Posterior cingulate gyrus (tissue), 11 donors: ENCODE data around the gene CADM1.

Experiments used
- DNase-seq, 10 donors: peaks; one replicate each; pipeline versions ENCODE4 v3.0.0 to v3.0.0-alpha.2; 2020 to 2021; ENCODE audit warnings: mixed read lengths in 3 of 10
- intact Hi-C: fragments of 100-400 bp; cut with DNase I; formaldehyde crosslinking; loops from one replicate; pipeline ENCODE4 v1.15.1; 2023

The CADM1 gene

DNA sequence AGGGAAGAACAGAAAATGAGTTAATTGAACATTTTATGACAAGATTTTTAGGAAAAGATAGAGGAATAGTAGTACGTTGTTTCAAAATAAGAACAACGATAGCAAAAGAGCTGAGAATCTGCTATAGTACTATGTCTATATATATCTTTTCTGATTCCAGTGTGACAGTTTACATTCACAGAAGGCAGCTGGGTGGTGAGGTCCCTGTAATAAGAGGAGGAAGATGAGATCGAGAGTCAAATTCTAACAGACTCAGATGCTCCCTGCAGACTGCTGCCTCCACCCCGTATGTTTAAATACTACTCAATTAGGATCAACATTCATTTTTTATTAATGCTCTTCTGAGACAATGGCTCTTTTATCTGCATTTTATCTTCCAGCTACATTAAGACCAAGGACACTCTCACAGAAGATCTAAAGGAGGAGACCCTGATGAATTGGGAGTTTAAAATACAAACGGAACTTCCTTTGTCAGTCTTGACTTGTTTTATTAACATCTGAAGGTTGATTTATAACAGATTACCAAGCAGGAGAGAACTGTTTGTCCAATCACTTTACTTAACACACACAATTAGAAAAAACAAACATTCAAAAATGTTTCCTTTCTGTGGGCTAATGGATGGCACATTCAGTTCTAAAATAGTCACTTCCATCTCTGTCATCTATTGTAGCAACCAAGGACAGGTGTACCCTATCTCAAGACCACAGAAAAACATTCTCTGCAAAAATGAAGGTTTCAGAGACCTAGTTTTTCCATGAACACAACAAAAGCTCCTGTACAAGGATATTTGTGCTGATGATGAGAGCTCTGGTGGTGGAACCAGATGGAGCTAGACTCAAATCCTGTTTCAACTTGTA is 240.2 kb downstream of the CADM1 start:
- no peak for DNase-seq
- intact Hi-C loops: no loop called here

DNA sequence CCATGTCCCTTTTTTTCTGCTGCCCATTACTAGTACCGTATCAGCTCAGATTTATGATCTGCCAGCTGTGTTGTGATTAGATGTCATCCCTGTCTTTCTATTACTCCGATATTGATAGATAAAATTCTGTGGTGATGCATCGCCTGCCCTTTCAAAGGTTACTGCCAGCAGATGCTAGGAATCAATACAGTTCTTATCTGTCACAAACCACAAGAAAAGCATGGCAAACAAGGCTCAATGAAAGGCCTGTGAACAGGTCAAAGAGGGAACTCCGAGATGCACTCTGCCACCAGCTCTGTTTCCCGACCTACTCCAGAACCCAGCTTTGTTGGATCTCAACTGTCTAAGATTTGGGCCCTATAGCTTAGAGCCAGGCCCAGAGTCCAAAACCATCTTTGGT is 246.0 kb downstream of the CADM1 start:
- intact Hi-C loops: no loop called here

DNA sequence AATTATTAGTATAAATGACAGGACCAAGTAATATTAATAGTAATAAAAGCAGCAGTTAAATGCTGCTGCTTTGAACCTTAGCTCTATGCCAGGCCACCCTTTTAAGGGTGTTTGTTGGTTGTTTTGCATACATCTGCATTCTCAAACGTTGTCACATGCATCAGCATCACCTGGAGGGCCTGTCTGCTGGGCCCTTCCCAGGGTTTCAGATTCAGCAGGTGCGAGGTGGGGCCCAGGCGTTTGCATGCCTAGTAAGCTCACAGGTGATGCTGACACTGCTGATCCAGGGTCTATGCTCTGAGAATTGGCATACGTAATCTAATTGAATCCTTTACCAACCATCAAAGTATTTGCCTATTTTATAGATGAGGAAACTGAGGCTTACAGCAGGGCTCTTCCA is 246.5 kb downstream of the CADM1 start:
- intact Hi-C loops: no loop called here
- no peak for DNase-seq

More for the DNA sequence above, 246.0 kb downstream of the CADM1 start:
- no peak for DNase-seq

DNA sequence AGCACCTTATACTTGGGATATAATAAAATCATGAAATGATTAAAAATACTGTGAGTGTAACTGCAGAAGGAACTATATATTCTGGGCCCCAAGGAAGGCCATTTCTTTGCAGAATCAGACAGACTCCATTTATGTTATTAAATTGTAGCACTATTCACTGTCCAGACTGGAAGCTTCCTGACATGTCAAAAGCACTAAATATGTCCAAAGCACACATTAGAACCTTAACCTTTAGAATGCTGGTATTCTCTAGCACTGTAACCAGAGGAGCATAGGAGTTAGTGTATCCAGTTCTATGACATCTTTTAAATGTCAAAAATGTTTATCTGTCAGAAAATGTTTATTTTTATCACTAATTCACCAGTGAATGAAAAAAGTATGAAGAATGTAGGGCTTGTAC is 246.9 kb downstream of the CADM1 start:
- intact Hi-C loops: no loop called here
- DNase-seq: no peak

DNA sequence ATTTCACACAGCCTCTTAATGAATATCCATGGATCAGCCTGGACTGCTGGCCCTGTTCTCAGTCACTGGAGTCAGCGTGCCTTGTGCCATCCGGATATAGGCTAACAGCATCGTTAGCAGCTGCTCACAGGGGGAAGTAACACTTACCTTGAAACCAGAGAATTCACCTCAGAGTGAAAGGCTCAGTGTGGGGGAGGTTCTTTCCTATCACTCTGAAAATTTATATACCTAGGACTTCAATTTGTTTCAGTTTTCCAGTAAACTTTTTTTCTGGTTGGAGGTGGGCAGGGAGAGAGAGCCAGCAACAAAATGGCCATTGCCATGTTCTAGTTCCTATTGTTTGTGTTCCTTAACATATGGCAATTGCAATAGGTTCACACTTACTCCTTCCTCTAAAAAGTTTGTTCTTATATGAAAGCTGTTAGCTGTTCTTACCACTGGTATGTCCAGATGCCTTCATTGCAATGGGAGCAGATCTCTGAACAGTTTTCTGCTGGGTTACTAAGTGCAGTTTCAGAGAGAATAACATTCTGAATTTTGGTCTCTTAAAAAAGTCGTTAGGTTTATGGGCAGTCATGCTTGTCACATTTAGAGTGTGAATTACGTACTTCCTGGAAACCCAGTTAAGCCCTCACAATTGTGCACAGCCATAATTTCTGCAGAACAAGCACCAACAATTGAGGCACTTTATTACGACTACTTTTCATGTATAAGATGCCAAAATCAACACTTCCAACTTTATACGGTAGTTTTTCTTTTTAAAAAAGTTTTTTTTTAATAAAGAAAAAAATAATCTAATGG is 247.6 kb downstream of the CADM1 start:
- DNase-seq: no peak
- intact Hi-C loops: no loop called here

DNA sequence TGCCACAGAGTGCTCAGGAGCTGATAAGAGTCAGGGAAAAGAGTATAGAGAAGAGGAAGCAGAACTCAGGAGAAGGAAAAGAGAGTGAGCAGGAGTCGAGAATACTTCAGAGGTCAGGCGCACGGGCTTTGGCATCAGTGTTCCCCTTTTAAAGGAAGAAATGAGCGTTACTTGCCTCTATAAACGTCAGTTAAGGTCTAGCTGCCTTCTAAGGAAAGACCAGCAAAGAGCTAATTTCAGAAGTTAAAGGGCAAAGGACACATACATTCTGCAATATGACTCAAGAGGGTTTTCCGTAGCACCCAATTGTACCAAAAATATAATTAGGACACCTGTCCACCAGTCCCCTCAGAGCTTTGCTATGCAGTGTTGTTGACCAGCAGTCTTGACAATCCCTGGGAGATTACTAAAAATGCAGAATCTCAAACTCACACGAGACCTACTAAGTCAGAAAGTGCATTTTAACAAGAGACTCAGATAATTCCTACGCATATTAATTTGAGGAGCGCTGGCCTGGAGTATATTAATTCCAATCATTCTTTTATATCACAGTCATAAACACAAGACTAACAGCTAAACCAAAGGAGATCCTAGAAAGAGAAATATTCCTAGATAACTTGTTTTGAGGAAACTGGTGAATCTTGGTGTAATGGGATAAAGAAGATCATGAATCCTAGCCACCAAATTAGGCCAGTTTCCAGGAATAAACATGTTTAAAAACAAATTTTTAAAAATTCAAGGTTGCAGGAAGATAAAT is 249.0 kb downstream of the CADM1 start:
- DNase-seq: no peak
- intact Hi-C loops: no loop called here

DNA sequence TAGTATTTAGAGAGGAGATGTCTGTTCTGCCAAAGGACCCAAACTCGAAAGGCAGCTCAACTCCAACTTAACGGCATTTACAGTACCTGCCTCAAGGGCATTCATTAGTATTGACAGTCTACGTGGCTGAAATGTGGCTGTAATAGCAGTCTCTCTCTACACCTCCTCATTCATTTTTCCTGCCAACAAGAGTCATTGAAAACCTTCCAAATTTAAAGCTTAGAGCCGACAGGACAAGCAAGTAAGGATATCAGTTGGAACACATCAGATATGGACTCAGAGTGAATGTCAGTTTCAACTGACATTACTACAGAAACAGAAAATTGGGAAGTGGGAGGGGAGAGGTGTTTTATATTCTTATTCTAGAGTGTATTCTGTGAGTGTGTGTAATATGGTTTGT is 253.1 kb downstream of the CADM1 start:
- no peak for DNase-seq
- intact Hi-C loops: no loop called here

DNA sequence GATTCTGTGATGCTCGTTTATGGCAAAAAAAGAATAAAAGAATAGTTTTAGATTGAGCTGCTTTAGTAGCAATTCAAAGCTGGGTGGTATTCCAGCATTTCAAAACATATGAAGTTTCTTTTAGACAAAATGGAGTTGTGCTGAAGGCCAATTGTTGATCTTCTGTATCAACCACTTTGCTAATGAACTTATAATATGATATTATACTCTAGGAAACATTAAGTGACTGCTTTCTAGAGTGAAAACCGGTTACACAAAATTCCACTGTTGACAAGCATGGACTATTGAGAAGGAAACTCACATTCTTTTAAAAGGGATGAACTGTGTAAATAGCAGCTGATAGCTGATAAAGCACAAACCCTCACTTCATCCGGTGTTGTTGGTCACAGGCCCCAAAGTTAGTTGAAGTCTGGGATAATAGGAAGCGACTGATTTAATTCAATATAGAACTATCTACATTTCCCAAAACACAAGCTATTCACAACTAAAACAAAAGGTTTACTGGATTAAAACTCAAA is 255.1 kb downstream of the CADM1 start:
- DNase-seq: no peak
- intact Hi-C loops: no loop called here

DNA sequence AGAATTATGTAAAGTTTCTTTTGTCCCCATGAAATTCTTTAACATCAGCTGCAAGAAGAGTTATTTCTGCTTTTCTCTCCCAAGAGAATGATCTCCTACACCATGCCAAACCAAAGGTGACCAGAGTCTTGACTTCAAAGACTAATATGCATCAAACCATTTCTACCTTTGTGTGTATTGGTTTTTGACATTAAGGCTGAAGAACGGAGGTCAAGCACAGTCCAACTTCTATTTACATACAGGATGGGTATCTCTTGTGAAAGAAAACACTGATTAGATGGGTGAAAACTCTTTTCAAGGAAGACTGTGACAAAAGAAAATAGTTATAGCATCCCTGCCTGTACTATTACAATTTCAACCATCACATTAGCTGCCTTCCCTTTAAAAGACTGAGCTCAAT is 256.3 kb downstream of the CADM1 start:
- no peak for DNase-seq
- intact Hi-C loops: no loop called here

DNA sequence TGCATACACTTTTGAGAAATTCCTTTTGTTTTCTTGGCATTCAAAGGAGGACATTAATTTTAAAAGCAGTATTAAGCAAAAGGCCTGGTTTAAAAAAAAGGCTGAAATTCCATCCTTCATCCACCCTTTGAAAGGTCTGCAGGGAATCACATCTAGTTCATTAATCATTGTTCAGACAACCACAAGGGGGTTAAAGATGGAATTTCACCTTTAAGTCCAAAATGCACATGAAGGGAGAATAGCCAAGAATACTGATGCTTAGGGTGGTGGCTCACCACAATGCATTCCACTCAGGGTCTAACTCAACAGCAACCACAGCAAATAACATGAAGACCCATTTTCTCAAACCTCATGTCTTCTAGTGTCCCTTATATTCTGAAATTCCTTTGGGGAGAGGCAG is 256.9 kb downstream of the CADM1 start:
- intact Hi-C loops: no loop called here
- DNase-seq: no peak

DNA sequence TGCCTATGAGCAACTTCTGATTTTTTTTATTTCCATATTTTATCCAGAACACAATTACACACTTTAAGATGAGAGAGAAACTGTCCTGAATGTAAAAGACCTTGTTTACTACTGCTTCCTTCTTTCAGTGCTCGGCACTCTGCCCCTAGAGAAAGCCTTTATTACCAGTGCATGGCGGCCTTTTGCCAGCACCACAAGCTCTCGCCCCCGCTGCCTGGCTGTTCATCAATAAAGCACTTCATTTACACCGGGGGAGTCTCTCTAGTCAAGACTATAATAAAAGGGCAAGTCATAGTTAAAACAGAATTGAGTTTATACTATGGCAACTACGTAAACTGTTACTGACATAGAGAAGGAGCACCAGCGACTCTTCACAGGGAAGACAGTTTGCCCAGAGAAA is 259.5 kb downstream of the CADM1 start:
- DNase-seq: peak in 7 of 10 donors; percentile 17 to 84 (median 35)
- intact Hi-C loops: no loop called here

DNA sequence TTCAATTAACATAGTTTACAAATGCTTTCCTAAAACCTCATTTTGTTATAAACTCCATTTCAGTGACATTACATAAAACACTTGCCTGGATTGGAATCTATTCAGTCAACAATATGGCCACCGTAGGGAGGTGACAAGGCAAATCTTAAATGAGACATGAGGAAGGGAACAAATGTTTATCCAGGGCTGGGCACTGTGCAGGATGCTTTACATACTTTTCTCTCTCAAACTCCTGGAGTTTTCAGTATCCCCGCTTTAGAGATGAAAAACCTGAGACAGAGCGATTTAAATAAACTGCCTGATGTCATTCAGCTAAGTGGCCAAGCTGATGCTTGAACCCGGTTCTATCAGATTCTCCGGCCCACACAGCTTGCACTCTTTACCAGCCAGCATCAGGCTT is 259.9 kb downstream of the CADM1 start:
- DNase-seq: no peak
- intact Hi-C loops: no loop called here

DNA sequence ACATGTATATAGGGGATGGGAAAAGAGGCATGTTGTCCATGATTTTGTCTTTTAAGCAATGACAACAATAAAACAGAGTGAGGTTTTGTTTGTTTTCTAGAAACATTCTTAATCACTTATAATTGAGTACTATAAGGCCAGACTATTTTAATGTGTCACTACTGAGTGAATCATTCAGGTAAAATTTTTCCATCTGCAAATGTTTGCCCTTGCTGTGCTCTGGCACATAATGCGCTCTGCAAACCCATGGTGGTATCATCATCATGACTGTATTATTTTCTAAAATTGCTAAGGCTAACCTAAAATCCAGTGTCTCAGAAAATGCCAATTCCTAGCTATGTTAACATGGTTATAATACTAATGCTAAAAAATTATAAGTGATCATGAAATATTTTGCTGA is 261.2 kb downstream of the CADM1 start:
- no peak for DNase-seq
- intact Hi-C loops: no loop called here

DNA sequence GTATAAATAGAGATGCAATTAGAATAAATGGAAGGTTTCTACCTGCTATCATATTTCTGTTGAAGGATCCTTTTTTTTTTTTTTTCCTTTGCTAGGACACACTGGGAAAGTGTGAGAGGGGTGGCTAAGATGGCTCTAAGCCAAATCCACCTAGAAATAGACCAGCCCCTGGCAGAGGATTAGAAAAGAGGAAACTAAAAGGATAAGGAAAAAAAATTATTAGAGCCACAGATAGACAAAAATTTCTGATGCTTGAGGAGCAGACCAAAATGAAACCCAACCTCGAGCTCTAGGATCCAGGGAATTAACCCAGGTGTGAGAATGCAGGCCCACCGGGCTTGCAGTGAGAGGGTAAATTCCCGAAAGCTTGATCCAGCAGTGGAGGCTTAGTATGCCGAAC is 262.3 kb downstream of the CADM1 start:
- intact Hi-C loops: no loop called here
- DNase-seq: no peak

DNA sequence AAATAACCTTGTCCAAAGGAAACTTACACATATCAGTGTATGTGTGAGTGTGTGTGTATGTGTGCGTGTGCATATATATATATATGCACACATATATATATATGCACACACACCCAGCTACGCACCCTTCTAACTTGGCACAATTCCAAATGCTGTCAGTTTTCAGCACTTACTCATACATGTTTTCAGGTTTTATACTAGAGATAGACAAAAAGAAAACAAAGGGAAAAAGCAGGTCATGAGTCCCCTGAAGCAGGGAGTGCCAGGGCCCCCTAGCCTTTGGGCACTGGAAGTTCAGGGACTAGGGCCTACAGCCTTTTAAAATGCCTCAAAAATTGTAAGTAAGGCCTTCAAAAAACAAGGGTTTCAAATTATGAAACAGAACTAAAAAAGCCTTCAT is 265.4 kb downstream of the CADM1 start:
- DNase-seq: no peak
- intact Hi-C loops: no loop called here

DNA sequence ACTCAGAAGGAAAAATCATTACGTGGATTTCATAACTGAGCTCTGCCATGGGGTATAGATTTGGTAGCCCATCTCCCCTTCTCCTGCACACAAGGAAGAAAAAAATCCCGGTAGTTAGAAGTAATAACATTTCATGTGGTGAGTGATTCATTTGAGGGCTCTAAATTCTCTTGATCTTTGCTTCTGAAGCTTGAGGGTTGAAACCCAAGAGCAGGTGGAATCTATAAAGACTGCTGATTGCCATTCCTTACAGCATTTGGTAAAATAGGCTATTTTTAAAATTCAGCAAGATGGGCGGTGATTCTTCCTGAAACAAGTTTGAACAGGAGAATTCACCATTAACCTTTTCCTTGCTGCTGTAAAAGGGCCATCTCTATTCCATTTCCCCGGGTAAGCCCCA is 266.1 kb downstream of the CADM1 start:
- intact Hi-C loops: no loop called here

DNA sequence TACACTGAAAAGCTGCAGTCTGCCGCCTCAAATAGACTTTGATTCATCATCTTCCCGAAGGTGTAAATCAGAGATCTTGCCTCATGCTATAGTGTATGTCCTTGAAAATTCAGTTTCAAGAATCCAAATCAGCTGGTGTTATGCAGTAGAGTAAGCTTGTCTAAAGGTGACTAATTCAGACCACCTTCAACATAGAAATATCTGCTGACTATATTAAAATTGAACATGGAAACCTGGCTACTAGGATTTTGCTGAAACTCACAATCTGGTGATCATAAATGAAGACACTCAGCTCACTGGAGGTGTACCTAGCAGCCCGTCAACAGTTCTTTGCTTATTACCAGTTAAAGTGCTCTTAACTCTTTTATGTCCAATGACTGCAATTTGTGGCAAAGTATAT is 266.6 kb downstream of the CADM1 start:
- DNase-seq: no peak
- intact Hi-C loops: no loop called here

More for the DNA sequence above, 266.1 kb downstream of the CADM1 start:
- DNase-seq: no peak

DNA sequence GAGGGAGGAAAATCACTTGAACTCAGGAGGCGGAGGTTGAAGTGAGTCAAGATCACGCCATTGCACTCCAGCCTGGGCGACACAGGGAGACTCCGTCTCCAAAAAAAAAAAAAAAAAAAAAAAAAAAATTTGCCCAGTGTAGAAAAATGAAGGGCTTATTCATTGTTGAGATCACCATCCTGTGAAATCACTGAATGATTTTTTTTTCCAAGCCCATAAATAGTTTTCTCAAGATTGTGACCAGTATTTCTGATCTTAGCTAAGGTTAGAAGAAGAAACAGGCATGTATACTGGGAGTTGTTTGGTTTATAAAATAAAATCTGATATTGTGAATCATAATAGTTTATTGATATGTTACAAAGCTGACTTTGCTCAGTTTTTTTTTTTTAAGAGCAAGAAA is 269.4 kb downstream of the CADM1 start:
- intact Hi-C loops: no loop called here
- peak in 1 of 10 donors; percentile 44 for DNase-seq

DNA sequence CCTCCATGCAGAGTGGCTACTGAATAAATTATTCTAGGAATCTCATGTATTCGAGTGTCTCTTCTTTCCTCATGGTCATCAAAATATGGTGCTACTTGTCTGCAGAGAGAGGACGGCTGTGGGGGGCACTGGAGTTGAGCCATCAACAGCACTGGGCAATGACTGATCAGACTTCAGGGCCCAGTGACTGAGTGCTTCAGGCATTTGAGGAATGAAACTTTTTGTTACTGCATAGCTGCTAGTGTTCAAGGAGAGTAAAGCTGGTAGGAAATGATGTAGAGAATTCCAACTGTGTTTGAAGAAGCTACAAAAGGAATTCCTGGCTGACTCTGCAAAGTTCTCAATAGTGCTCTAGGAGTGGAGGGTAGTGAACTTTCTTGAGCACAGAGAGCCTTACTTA is 277.7 kb downstream of the CADM1 start:
- intact Hi-C loops: no loop called here
- DNase-seq: peak in 1 of 10 donors; percentile 79

DNA sequence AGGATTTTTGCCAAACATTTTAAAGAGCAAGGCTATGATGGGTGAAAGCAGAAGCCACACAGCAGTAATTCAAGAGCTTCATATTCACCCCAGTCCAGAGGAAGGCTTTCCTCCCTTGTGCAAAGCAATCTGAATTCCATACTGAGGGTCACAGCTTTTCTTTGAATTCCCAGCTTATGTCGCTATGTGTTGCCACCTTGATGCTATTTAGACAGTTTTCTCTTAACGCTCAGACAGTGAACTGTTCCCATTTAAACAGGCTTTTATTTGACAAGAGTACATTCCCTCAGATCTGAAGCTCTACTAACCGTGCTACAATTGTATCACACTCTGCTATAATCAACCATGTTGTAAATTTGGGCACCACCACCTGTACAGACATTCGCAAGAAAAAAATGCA is 279.7 kb downstream of the CADM1 start:
- intact Hi-C loops: no loop called here
- no peak for DNase-seq
